OCI-LY7 (cell line): ENCODE measurements around the gene TULP4. TPM values are rescaled to one million over a fixed set of nuclear protein-coding genes. Genes with fewer than 3 reads are reported as not detected.

ENCODE experiments used
- BruUV-seq: library from RNA; stranded (reverse); fragments of 400-500 nt; replicated peaks from 2 replicates; lab custom pipeline; 2021; lab: Mats Ljungman, UMichigan
- CTCF ChIA-PET: fragments of 300-600 bp; sonication (Branson Sonifier 250); formaldehyde crosslinking; loops from one replicate; lab custom pipeline; 2022; ENCODE audit warnings: antibody characterized with exemption; ENCODE audit not compliant: unreplicated experiment; lab: Charles Lee
- POLR2A ChIA-PET: fragments of 300-600 bp; sonication (Branson Sonifier 250); formaldehyde crosslinking; loops from one replicate; lab custom pipeline; 2022; ENCODE audit warnings: antibody characterized with exemption; lab: Charles Lee
- DNase-seq: peaks from one replicate; pipeline ENCODE4 v3.0.0-alpha.2; 2015; ENCODE audit warnings: low spot score
- H2AFZ ChIP-seq: fragments of 200-600 bp; sonication (generic), shearing (Covaris generic); 2 replicates; pipeline ENCODE4 v1.6.1; 2014; ENCODE audit warnings: mild to moderate bottlenecking, antibody characterized with exemption, low read length, moderate library complexity
- H3K27ac ChIP-seq: fragments of 200-600 bp; sonication (generic); 2 replicates; pipeline ENCODE4 v1.5.1; 2014; ENCODE audit warnings: mixed run types, low read depth, mild to moderate bottlenecking, moderate library complexity, low read length, inconsistent platforms; ENCODE audit not compliant: poor library complexity, severe bottlenecking
- H3K36me3 ChIP-seq: fragments of 200-600 bp; sonication (generic); 2 replicates; pipeline ENCODE4 v1.6.1; 2014; ENCODE audit warnings: mild to moderate bottlenecking, antibody characterized with exemption, low read length, moderate library complexity, mixed read lengths; ENCODE audit not compliant: insufficient read depth
- H3K4me1 ChIP-seq: fragments of 200-600 bp; sonication (generic); 2 replicates; pipeline ENCODE4 v1.5.1; 2014; ENCODE audit warnings: mild to moderate bottlenecking, low read length; ENCODE audit not compliant: insufficient read depth, poor library complexity, severe bottlenecking
- H3K4me2 ChIP-seq: fragments of 200-600 bp; sonication (generic); 2 replicates; pipeline ENCODE4 v1.6.1; 2014; ENCODE audit warnings: mild to moderate bottlenecking, low read length
- H3K4me3 ChIP-seq: fragments of 200-600 bp; sonication (generic); 2 replicates; pipeline ENCODE4 v1.5.1; 2014; ENCODE audit warnings: mild to moderate bottlenecking, low read depth, low read length; ENCODE audit not compliant: poor library complexity, severe bottlenecking
- H3K79me2 ChIP-seq: fragments of 200-600 bp; sonication (generic); 2 replicates; pipeline ENCODE4 v1.6.1; 2016; ENCODE audit warnings: low read depth, mild to moderate bottlenecking, low read length, moderate library complexity, mixed read lengths; ENCODE audit not compliant: insufficient read depth
- H3K9me2 ChIP-seq: fragments of 200-600 bp; sonication (generic); 2 replicates; pipeline ENCODE4 v1.6.1; 2016; ENCODE audit warnings: mild to moderate bottlenecking, low read length, mixed read lengths; ENCODE audit not compliant: insufficient read depth
- H3K9me3 ChIP-seq: fragments of 200-600 bp; sonication (generic); 2 replicates; pipeline ENCODE4 v1.6.1; 2014; ENCODE audit warnings: mild to moderate bottlenecking, mixed run types, low read length, mixed read lengths
- H4K20me1 ChIP-seq: fragments of 200-600 bp; sonication (generic); 2 replicates; pipeline ENCODE4 v1.6.1; 2014; ENCODE audit warnings: mild to moderate bottlenecking, antibody characterized with exemption, low read length, moderate library complexity, mixed read lengths; ENCODE audit not compliant: insufficient read depth
- CTCF ChIP-seq: fragments of 200-600 bp; sonication (generic); conservative IDR thresholded peaks from 2 replicates; pipeline ENCODE4 v1.5.1; 2014; ENCODE audit warnings: mild to moderate bottlenecking, antibody characterized with exemption, low read length, moderate library complexity, mixed read lengths
- EZH2phosphoT487 ChIP-seq: fragments of 200-600 bp; sonication (generic); IDR thresholded peaks from 2 replicates; pipeline ENCODE4 v1.6.1; 2018; ENCODE audit warnings: low read depth, borderline replicate concordance, mild to moderate bottlenecking, mixed run types, antibody characterized with exemption, low read length, moderate library complexity, mixed read lengths
- intact Hi-C: fragments of 100-400 bp; cut with micrococcal nuclease; formaldehyde crosslinking; loops from one replicate; pipeline ENCODE4 v1.10.0; 2022; ENCODE audit not compliant: unreplicated experiment
- total RNA-seq, 2 experiments: library from RNA; depleted of rRNA in 1 of 2; stranded (reverse); fragments of >200 nt in 1 of 2; shearing (Covaris generic) in 1 of 2; gene quantifications; 2 replicates each; pipeline ENCODE4 v1.2.3, GENCODE V29; 2014 to 2022

TULP4 gene
- total RNA-seq, 2 experiments from 2014 or later: 62.1 to 64.8 TPM

- Histone ChIP-seq H2AFZ (no peak overlapping the region), H3K27ac (no peak overlapping the region), H3K4me2 (no peak overlapping the region), H3K9me3 (no peaks in the 10 kb centered on the region), H3K9me2 (no peaks in the 10 kb centered on the region), H3K4me3 (no peak overlapping the region), H4K20me1 (no peaks in the 10 kb centered on the region), H3K36me3 (peaks cover 23% of the 10 kb centered on the region), H3K79me2 (no peaks in the 10 kb centered on the region), H3K4me1 (no peaks in the 10 kb centered on the region)
- intact Hi-C loops: no loop called here
- ChIA-PET CTCF (interaction anchor here (0.6 kb wide), 1 partner anchor 219 kb away, joined by 3 read pairs; no protein-coding TSS in a partner anchor), POLR2A (no interaction called here)
- DNase-seq: no peak
- no peak for TF ChIP-seq EZH2phosphoT487
- no peak for TF ChIP-seq CTCF
- no TSS peak for BruUV-seq
Measured at GRCh38 chr6:158460602-158461169, 148.4 kb downstream of the TULP4 start.

- Histone ChIP-seq H3K27ac (no peak overlapping the region), H3K9me3 (no peaks in the 10 kb centered on the region), H3K4me3 (no peak overlapping the region), H3K4me2 (no peak overlapping the region), H3K36me3 (peaks cover 24% of the 10 kb centered on the region), H3K9me2 (no peaks in the 10 kb centered on the region), H2AFZ (no peak overlapping the region), H3K4me1 (no peaks in the 10 kb centered on the region), H3K79me2 (no peaks in the 10 kb centered on the region), H4K20me1 (no peaks in the 10 kb centered on the region)
- ChIA-PET POLR2A (interaction anchor here (0.7 to 1.2 kb wide), 2 partner anchors 9 to 229 kb away, joined by 4 to 5 read pairs; no protein-coding TSS in a partner anchor), CTCF (no interaction called here)
- no peak for DNase-seq
- BruUV-seq: no TSS peak
- TF ChIP-seq CTCF: no peak
- no peak for TF ChIP-seq EZH2phosphoT487
- intact Hi-C loops: no loop called here
Measured at GRCh38 chr6:158461954-158462353, 149.7 kb downstream of the TULP4 start.

GRCh38 chr6:158464483-158464882, 152.2 kb downstream of the TULP4 start:
- ChIA-PET POLR2A (no interaction called here), CTCF (no interaction called here)
- Histone ChIP-seq H3K79me2 (no peaks in the 10 kb centered on the region), H3K4me2 (no peak overlapping the region), H3K36me3 (peaks cover 21% of the 10 kb centered on the region), H3K27ac (no peak overlapping the region), H3K9me3 (no peaks in the 10 kb centered on the region), H3K9me2 (no peaks in the 10 kb centered on the region), H3K4me3 (no peak overlapping the region), H3K4me1 (no peaks in the 10 kb centered on the region), H4K20me1 (no peaks in the 10 kb centered on the region), H2AFZ (no peak overlapping the region)
- no peak for DNase-seq
- BruUV-seq: no TSS peak
- intact Hi-C loops: no loop called here
- no peak for TF ChIP-seq EZH2phosphoT487
- TF ChIP-seq CTCF: no peak
